DND-41 (cell line): Measurements from ENCODE around the gene TRIM59.
"Not testable (repeated sequence)": the region's sequence is repeated elsewhere in the genome, so short reads cannot be mapped to it uniquely, and the experiment has no call there.

Source experiments
- CTCF ChIP-seq: IDR thresholded peaks from 2 replicates; pipeline ENCODE4 v1.5.1; 2012; ENCODE audit warnings: borderline replicate concordance, low read length, moderate library complexity, mild to moderate bottlenecking; ENCODE audit not compliant: poor library complexity, severe bottlenecking; ENCODE audit errors: extremely low read depth
- EZH2 ChIP-seq: IDR thresholded peaks from 3 replicates; pipeline ENCODE4 v1.6.1; 2012; ENCODE audit warnings: borderline replicate concordance, low read depth, mild to moderate bottlenecking, moderate library complexity, low read length, inconsistent platforms; ENCODE audit not compliant: severe bottlenecking

DNA sequence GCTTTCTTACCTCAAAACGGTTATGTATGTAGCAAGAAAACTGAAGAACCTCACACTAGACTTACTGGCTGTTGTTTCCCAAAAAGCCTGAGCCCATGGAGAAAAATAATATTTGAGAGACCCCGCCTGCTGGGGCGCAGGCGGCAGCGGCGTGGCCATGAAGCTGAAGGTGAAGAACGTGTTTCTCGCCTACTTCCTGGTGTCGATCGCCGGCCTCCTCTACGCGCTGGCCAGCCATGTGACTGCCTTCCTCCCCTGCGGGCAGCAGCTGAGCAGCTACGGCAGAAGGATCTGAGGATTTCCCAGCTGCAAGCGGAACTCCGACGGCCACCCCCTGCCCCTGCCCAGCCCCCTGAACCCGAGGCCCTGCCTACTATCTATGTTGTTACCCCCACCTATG, 2.7 kb upstream of the TRIM59 start:
- not testable (repeated sequence) for TF ChIP-seq EZH2, CTCF
